Measurements from ENCODE around the gene LINGO4.
"Not testable (repeated sequence)": the region's sequence is repeated elsewhere in the genome, so short reads cannot be mapped to it uniquely, and the experiment has no call there.

Gene LINGO4

GRCh38 chr1:151799179-151800022 is 5.8 kb downstream of the LINGO4 start:
- no peak for FAIRE-seq
- TF ChIP-seq POLR2A (IDR thresholded peaks at IDR 0.05; ENCODE audit: low read depth, low read length), result no peak
- DNase-seq (ENCODE audit: insufficient read length, low spot score), result no peak

- DNase-seq (ENCODE audit: insufficient read length, low spot score), result no peak
- no peak for TF ChIP-seq POLR2A (IDR thresholded peaks at IDR 0.05; ENCODE audit: low read depth, low read length)
- no peak for FAIRE-seq
Measured at GRCh38 chr1:151798571-151798970, 6.6 kb downstream of the LINGO4 start.

- TF ChIP-seq POLR2A (IDR thresholded peaks at IDR 0.05; ENCODE audit: low read depth, low read length), result no peak; the same call in 1 of the 2 replicates
- FAIRE-seq (no peak), DNase-seq (ENCODE audit: insufficient read length, low spot score) (peak; percentile 75)
Measured at GRCh38 chr1:151790940-151791651, 14.1 kb downstream of the LINGO4 start.

GRCh38 chr1:151790071-151790939 is 14.9 kb downstream of the LINGO4 start, which contains the start of gene TDRKH:
TDRKH (minus strand) TSS chr1:151790500; CDS start chr1:151783022, 7,478 bp downstream.
- FAIRE-seq, result peak; percentile 90
- peak; percentile 92 for TF ChIP-seq POLR2A (IDR thresholded peaks at IDR 0.05; ENCODE audit: low read depth, low read length)
- DNase-seq (ENCODE audit: insufficient read length, low spot score), result peak; percentile 100

GRCh38 chr1:151787689-151788088 is 17.5 kb downstream of the LINGO4 start:
- DNase-seq (ENCODE audit: insufficient read length, low spot score) (no peak), FAIRE-seq (no peak)
- no peak for TF ChIP-seq POLR2A (IDR thresholded peaks at IDR 0.05; ENCODE audit: low read depth, low read length)

GRCh38 chr1:151783796-151784195 is 21.4 kb downstream of the LINGO4 start:
- DNase-seq (ENCODE audit: insufficient read length, low spot score), result no peak
- no peak for TF ChIP-seq POLR2A (IDR thresholded peaks at IDR 0.05; ENCODE audit: low read depth, low read length)
- no peak for FAIRE-seq

- DNase-seq (ENCODE audit: insufficient read length, low spot score), result no peak
- no peak for FAIRE-seq
- no peak for TF ChIP-seq POLR2A (IDR thresholded peaks at IDR 0.05; ENCODE audit: low read depth, low read length)
Measured at GRCh38 chr1:151782741-151783140, 22.5 kb downstream of the LINGO4 start.

- not testable (repeated sequence) for DNase-seq (ENCODE audit: insufficient read length, low spot score)
Measured at GRCh38 chr1:151782026-151782425, 23.2 kb downstream of the LINGO4 start.

GRCh38 chr1:151780736-151781135 is 24.5 kb downstream of the LINGO4 start:
- not testable (repeated sequence) for FAIRE-seq; DNase-seq (ENCODE audit: insufficient read length, low spot score)

More at GRCh38 chr1:151782026-151782425, 23.2 kb downstream of the LINGO4 start:
- FAIRE-seq, result not testable (repeated sequence)

GRCh38 chr1:151779852-151780251 is 25.4 kb downstream of the LINGO4 start:
- DNase-seq (ENCODE audit: insufficient read length, low spot score), result no peak
- FAIRE-seq, result no peak
- TF ChIP-seq POLR2A (IDR thresholded peaks at IDR 0.05; ENCODE audit: low read depth, low read length), result no peak

GRCh38 chr1:151777317-151777716 is 27.9 kb downstream of the LINGO4 start:
- DNase-seq (ENCODE audit: insufficient read length, low spot score), result no peak
- TF ChIP-seq POLR2A (IDR thresholded peaks at IDR 0.05; ENCODE audit: low read depth, low read length), result no peak
- no peak for FAIRE-seq

- DNase-seq (ENCODE audit: insufficient read length, low spot score) (no peak), FAIRE-seq (no peak)
- TF ChIP-seq POLR2A (IDR thresholded peaks at IDR 0.05; ENCODE audit: low read depth, low read length), result no peak
Measured at GRCh38 chr1:151776665-151777062, 28.6 kb downstream of the LINGO4 start.

GRCh38 chr1:151775894-151776664 is 29.1 kb downstream of the LINGO4 start:
- no peak for TF ChIP-seq POLR2A (IDR thresholded peaks at IDR 0.05; ENCODE audit: low read depth, low read length)
- no peak for FAIRE-seq
- no peak for DNase-seq (ENCODE audit: insufficient read length, low spot score)

Measured in H54 (cell line).